Lung (tissue), 12 donors: ENCODE data around the gene LYST. TPM values are rescaled to one million over a fixed set of nuclear protein-coding genes. Genes with fewer than 3 reads are reported as not detected.

Experiments
- ATAC-seq: fragments of 200-7000 bp; cut with Tn5 transposase; one replicate; pipeline ENCODE4 v1.9.1; 2020; ENCODE audit warnings: moderate number of reproducible peaks; ENCODE audit not compliant: insufficient read depth, low FRiP score
- DNase-seq, 3 donors: peaks; one replicate each; pipeline ENCODE4 v3.0.0-alpha.2; 2013 to 2017
- H3K27ac ChIP-seq, 2 donors: one replicate each; pipeline ENCODE4 v1.5.1; 2013; ENCODE audit warnings: mild to moderate bottlenecking in 2 of 2, moderate library complexity in 2 of 2, control low read depth in 1 of 2, inconsistent platforms in 1 of 2, low read depth in 1 of 2, low read length in 1 of 2
- H3K27me3 ChIP-seq, 3 donors: one replicate each; pipeline ENCODE4 v1.5.1; 2013; ENCODE audit warnings: low read length in 2 of 3; ENCODE audit not compliant: control insufficient read depth in 3 of 3, insufficient read depth in 3 of 3
- H3K36me3 ChIP-seq, 4 donors: one replicate each; pipeline ENCODE4 v1.5.1; 2013; ENCODE audit warnings: low read length in 4 of 4, mild to moderate bottlenecking in 1 of 4, moderate library complexity in 1 of 4; ENCODE audit not compliant: control insufficient read depth in 4 of 4, insufficient read depth in 4 of 4
- H3K4me1 ChIP-seq, 5 donors: one replicate each; pipeline ENCODE4 v1.5.1; 2013; ENCODE audit warnings: low read length in 5 of 5, mild to moderate bottlenecking in 2 of 5, moderate library complexity in 1 of 5; ENCODE audit not compliant: control insufficient read depth in 5 of 5, insufficient read depth in 5 of 5
- H3K4me3 ChIP-seq: one replicate; pipeline ENCODE4 v1.5.1; 2013; ENCODE audit warnings: mild to moderate bottlenecking, control low read depth, moderate library complexity
- H3K9ac ChIP-seq, 2 donors: one replicate each; pipeline ENCODE4 v1.5.1; 2013; ENCODE audit warnings: low read length in 2 of 2, control low read depth in 1 of 2; ENCODE audit not compliant: insufficient read depth in 1 of 2
- H3K9me3 ChIP-seq, 4 donors: one replicate each; pipeline ENCODE4 v1.5.1; 2013; ENCODE audit warnings: low read length in 3 of 4, mild to moderate bottlenecking in 1 of 4, moderate library complexity in 1 of 4; ENCODE audit not compliant: control insufficient read depth in 4 of 4, insufficient read depth in 3 of 4
- CTCF ChIP-seq: IDR thresholded peaks from 2 replicates; pipeline ENCODE4 v1.5.1; 2012; ENCODE audit warnings: mild to moderate bottlenecking; ENCODE audit errors: control extremely low read depth, extremely low read depth
- WGBS, 2 donors: extraction: QIAGEN DNeasy Blood & Tissue Kit; methylation state at CpG; one replicate each; pipeline ENCODE4 v1.1.7; 2013; 5-methylcytosine and 5-hydroxymethylcytosine counted together
- polyA plus RNA-seq, 2 donors: library from polyadenylated mRNA; stranded (reverse); fragments of 200-250 nt; gene quantifications; one replicate each; pipeline ENCODE4 v1.2.1, GENCODE V29; 2013
- total RNA-seq, 2 donors: library from RNA; depleted of rRNA in 1 of 2; stranded (reverse); fragments of >200 nt in 1 of 2; gene quantifications; one replicate each; pipeline ENCODE4 v1.2.1, GENCODE V29; 2014 to 2021
- donor health status: control.
- donor health status: control.
- donor health status: Bipolar disorder and iron deficiency.
- donor health status: healthy.
- donor health status: DM: yes; HTN: yes; CAD: no.

Gene LYST
- total and polyA plus RNA-seq, 4 donors, result 9.8 to 82.7 (median 31.7) TPM

- no peak for ATAC-seq
- Histone ChIP-seq H3K9ac (no peak overlapping the region), H3K27ac (no peak overlapping the region), H3K4me1 (peaks cover 0 to 2% (median 0%) of the 10 kb centered on the region in 5 donors), H3K27me3 (no peaks in the 10 kb centered on the region), H3K4me3 (no peak overlapping the region), H3K36me3 (no peaks in the 10 kb centered on the region), H3K9me3 (no peaks in the 10 kb centered on the region)
- TF ChIP-seq CTCF, result no peak
- DNase-seq, result no peak
- 85 to 91% methylated on average over 6 of the region's 6 CpGs for whole genome bisulfite sequencing, 2 donors
Observed at GRCh38 chr1:235911876-235912275, 45.2 kb upstream of the LYST start.

GRCh38 chr1:235911300-235911662 is 44.6 kb upstream of the LYST start:
- H3K9me3 ChIP-seq, result no peaks in the 10 kb centered on the region
- H3K4me1 ChIP-seq, result peaks cover 0 to 2% (median 0%) of the 10 kb centered on the region in 5 donors
- H3K27me3 ChIP-seq, result no peaks in the 10 kb centered on the region
- no peaks in the 10 kb centered on the region for H3K36me3 ChIP-seq
- DNase-seq (no peak), ATAC-seq (no peak)
- WGBS, 2 donors, result 89 to 93% methylated on average over 5 of the region's 5 CpGs
- H3K4me3 ChIP-seq, result no peak overlapping the region
- no peak for TF ChIP-seq CTCF
- H3K27ac ChIP-seq, result no peak overlapping the region
- H3K9ac ChIP-seq, result no peak overlapping the region

GRCh38 chr1:235910357-235911299 is 43.9 kb upstream of the LYST start:
- H3K27ac ChIP-seq, result peak overlapping the region; percentile 40 to 70
- peak; percentile 73 for ATAC-seq
- TF ChIP-seq CTCF, result no peak
- H3K9me3 ChIP-seq, result no peaks in the 10 kb centered on the region
- DNase-seq, result no peak
- no peak overlapping the region for H3K9ac ChIP-seq
- H3K4me3 ChIP-seq, result no peak overlapping the region
- 58 to 80% methylated on average over 8 of the region's 8 CpGs for WGBS, 2 donors
- peaks cover 0 to 2% (median 0%) of the 10 kb centered on the region in 5 donors for H3K4me1 ChIP-seq
- H3K27me3 ChIP-seq, result no peaks in the 10 kb centered on the region
- H3K36me3 ChIP-seq, result no peaks in the 10 kb centered on the region
